Lower leg skin (tissue), 3 donors: ENCODE measurements around the gene C6.

Source experiments
- POLR2A ChIP-seq, 2 donors: fragments of 450-650 bp; IDR thresholded peaks; one replicate each; pipeline ENCODE4 v1.6.1; 2016 to 2017; ENCODE audit warnings: antibody characterized with exemption in 2 of 2, mild to moderate bottlenecking in 1 of 2, moderate library complexity in 1 of 2
- TF ChIP-seq, protein P1 (sequence below), 3 donors: fragments of 450-650 bp; IDR thresholded peaks; one replicate each; pipeline ENCODE4 v1.5.1; 2016; ENCODE audit warnings: antibody characterized with exemption in 3 of 3, mild to moderate bottlenecking in 3 of 3, moderate library complexity in 2 of 3

DNA sequence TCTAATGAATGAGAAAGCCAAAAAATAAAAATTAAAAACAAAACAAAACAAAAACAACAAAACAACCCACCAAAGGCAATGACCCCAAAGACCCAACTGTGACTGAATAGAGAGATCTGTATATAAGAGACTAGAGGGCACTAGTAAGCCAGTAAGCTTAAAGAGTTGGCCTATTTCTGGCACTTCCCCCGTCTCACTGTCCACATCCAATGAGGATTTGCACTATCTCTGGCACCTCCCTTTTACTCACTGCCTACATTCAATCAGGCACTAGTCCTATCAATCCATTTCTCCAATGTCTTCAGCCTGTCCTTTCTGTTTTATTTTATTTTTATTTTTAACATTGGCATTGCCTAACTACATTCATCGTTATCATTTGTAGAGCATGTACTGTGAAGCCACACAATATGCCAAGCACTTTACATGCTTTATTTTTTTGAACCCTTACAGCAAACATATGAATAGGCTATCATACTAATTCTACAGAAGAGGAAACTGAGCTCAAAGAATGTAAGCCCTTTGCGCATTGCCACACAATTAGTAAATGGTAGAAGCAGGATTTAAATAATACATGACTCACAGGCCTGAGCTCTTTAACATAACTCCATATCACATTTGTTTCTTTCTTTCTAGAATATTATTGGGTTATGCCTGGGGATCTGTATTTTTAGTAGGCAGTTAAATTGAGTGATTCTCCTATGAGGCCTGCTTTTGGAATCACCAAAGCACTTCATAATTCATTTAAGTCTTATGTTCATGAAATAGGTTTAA is 70.0 kb downstream of the C6 start:
- TF ChIP-seq, protein P1, sequence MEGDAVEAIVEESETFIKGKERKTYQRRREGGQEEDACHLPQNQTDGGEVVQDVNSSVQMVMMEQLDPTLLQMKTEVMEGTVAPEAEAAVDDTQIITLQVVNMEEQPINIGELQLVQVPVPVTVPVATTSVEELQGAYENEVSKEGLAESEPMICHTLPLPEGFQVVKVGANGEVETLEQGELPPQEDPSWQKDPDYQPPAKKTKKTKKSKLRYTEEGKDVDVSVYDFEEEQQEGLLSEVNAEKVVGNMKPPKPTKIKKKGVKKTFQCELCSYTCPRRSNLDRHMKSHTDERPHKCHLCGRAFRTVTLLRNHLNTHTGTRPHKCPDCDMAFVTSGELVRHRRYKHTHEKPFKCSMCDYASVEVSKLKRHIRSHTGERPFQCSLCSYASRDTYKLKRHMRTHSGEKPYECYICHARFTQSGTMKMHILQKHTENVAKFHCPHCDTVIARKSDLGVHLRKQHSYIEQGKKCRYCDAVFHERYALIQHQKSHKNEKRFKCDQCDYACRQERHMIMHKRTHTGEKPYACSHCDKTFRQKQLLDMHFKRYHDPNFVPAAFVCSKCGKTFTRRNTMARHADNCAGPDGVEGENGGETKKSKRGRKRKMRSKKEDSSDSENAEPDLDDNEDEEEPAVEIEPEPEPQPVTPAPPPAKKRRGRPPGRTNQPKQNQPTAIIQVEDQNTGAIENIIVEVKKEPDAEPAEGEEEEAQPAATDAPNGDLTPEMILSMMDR (IDR thresholded peaks at IDR 0.05) = no peak
- no peak for TF ChIP-seq POLR2A (IDR thresholded peaks at IDR 0.05)
